ENCODE measurements around the gene LILRB3. TPM values are rescaled to one million over a fixed set of nuclear protein-coding genes. Genes with fewer than 3 reads are reported as not detected.
A peak's percentile ranks its signal among the peaks of the same experiment; 100 is the strongest.

LILRB3 gene
- total and polyA plus RNA-seq, 7 experiments from 2014 or later, result 0.40 to 76.4 (median 2.1) TPM; not detected in 1

DNA sequence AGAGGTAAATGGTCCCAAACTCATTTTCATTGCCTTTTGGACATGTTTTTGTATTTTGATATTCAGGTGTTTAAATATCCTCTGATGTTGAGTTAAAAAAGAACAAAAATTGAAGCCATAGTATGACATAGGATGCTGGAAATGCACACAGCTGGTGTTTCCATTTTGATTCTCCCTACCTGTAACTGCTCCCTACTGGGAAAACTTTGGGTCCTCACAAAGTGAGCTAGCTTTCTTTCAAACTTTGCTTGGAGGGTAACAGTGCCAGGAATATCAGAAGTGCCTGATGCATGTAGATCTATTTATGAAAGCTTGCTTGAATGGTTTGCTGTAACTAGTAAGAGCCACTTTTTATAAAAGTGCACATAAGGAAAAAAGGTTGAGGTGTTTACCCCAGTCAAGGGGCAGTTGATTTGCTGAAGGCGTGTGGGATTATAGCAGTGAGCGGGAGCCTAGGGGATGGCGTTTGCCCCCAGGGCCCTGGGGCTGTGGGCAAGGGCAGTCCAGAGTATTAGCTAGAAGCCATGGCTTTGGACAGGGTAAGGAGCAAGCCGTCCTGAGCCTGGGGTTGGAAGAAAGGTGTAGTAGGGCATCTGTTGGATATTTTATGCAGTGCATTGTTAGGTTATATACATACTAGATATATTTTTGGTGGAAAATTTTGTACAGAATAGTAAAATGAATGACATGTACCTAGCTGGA is 17.9 kb downstream of the LILRB3 start:
- H3K27ac ChIP-seq (ENCODE audit: low read depth, low read length), result no peak overlapping the region
- ChIA-PET POLR2A (interaction anchor here (0.9 to 1.7 kb wide), 4 partner anchors 9 to 90 kb away, joined by 3 to 8 read pairs (median 6); partner anchors contain the start of genes MBOAT7, PRPF31, TFPT and TSEN34), CTCF (no interaction called here)
- Mint-ChIP-seq H3K27me3 (peaks cover 0 to 4% (median 0%) of the 10 kb centered on the region in 5 donors), H3K9me3 (no peaks in the 10 kb centered on the region), H3K36me3 (peaks cover 4 to 53% (median 27%) of the 10 kb centered on the region in 5 donors), H3K4me1 (peaks cover 41 to 97% (median 86%) of the 10 kb centered on the region in 7 donors), H3K27ac (peak overlapping the region in 2 of 9 donors; percentile 27 to 62), H3K4me3 (peak overlapping the region in 8 of 10 donors; percentile 13 to 98 (median 42))
- peaks cover 62 to 68% of the 10 kb centered on the region in 2 donors for H3K4me1 ChIP-seq (ENCODE audit: control insufficient read depth in 2 of 2, insufficient read depth in 2 of 2, low read length in 2 of 2)
- H3K4me3 ChIP-seq (ENCODE audit: low read length), result no peak overlapping the region
- no peaks in the 10 kb centered on the region for H3K9me3 ChIP-seq (ENCODE audit: control insufficient read depth in 2 of 3, low read length in 3 of 3)
- intact Hi-C loops (cut with micrococcal nuclease), result no loop called here
- no peak for DNase-seq
- peaks cover 18 to 65% (median 26%) of the 10 kb centered on the region in 3 experiments for H3K36me3 ChIP-seq (ENCODE audit: control insufficient read depth in 2 of 3, insufficient read depth in 3 of 3, low read length in 3 of 3)
- no peaks in the 10 kb centered on the region for H3K27me3 ChIP-seq (ENCODE audit: control insufficient read depth in 2 of 2, insufficient read depth in 2 of 2, low read length in 2 of 2)
- ATAC-seq, result no peak

DNA sequence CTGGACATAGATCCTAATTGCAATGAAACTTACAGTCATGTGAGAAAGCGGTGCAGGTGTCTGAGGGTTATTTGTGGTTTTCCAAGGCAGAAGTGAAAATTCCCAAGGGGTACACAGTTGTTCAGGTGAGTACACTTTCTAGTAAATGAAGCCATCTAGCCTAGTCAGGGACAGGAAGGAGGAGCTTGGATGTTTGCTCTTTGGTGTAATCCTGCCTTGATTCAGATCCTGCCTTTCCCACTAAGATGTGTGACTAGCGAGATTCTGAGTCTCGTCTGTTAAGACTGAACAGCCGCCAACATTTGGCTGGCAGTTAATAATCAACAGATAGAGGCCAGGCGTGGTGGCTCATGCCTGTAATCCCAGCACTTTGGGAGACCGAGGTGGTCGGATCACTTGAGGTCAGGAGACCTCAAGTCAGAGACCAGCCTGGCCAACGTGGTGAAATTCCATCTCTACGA is 19.6 kb downstream of the LILRB3 start:
- Histone ChIP-seq H3K36me3 (ENCODE audit: control insufficient read depth in 2 of 3, insufficient read depth in 3 of 3, low read length in 3 of 3) (peaks cover 18 to 65% (median 26%) of the 10 kb centered on the region in 3 experiments), H3K4me3 (ENCODE audit: low read length) (no peak overlapping the region), H3K27ac (ENCODE audit: low read depth, low read length) (peak overlapping the region; percentile 46), H3K9me3 (ENCODE audit: control insufficient read depth in 2 of 3, low read length in 3 of 3) (no peaks in the 10 kb centered on the region), H3K27me3 (ENCODE audit: control insufficient read depth in 2 of 2, insufficient read depth in 2 of 2, low read length in 2 of 2) (no peaks in the 10 kb centered on the region), H3K4me1 (ENCODE audit: control insufficient read depth in 2 of 2, insufficient read depth in 2 of 2, low read length in 2 of 2) (peaks cover 45 to 53% of the 10 kb centered on the region in 2 donors)
- Mint-ChIP-seq H3K4me3 (peak overlapping the region in 9 of 10 donors; percentile 25 to 99 (median 98)), H3K36me3 (peaks cover 4 to 52% (median 26%) of the 10 kb centered on the region in 5 donors), H3K27me3 (peaks cover 0 to 4% (median 0%) of the 10 kb centered on the region in 5 donors), H3K9me3 (no peaks in the 10 kb centered on the region), H3K4me1 (peaks cover 30 to 86% (median 78%) of the 10 kb centered on the region in 7 donors), H3K27ac (peak overlapping the region in 3 of 9 donors; percentile 16 to 46 (median 38))
- DNase-seq (no peak), ATAC-seq (no peak)
- ChIA-PET POLR2A (interaction anchor here (0.6 to 6.3 kb wide), 3 partner anchors 14 to 1238 kb away, joined by 4 to 135 read pairs (median 6); partner anchors contain the start of genes MBOAT7 and TSEN34), CTCF (no interaction called here)
- intact Hi-C loops (cut with micrococcal nuclease), result no loop called here

DNA sequence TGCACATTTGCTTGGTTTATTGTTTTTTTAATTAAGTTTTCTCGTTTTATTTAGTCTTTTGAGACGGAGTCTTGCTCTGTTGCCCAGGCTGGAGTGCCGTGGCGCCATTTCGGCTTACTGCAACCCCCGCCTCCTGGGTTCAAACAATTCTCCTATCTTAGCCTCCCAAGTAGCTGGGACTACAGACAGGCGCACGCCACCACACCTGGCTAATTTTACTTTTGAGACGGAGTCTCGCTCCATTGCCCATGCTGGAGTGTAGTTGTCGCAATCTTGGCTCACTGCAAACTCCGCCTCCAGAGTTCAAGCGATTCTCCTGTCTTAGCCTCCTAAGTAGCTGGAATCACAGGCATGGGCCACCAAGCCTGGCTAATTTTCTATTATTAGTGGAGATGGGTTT is 20.8 kb downstream of the LILRB3 start:
- Histone ChIP-seq H3K36me3 (ENCODE audit: control insufficient read depth in 2 of 3, insufficient read depth in 3 of 3, low read length in 3 of 3) (peaks cover 18 to 56% (median 25%) of the 10 kb centered on the region in 3 experiments), H3K4me3 (ENCODE audit: low read length) (peak overlapping the region; percentile 79), H3K4me1 (ENCODE audit: control insufficient read depth in 2 of 2, insufficient read depth in 2 of 2, low read length in 2 of 2) (peaks cover 41 to 42% of the 10 kb centered on the region in 2 donors), H3K27ac (ENCODE audit: low read depth, low read length) (peak overlapping the region; percentile 85), H3K27me3 (ENCODE audit: control insufficient read depth in 2 of 2, insufficient read depth in 2 of 2, low read length in 2 of 2) (no peaks in the 10 kb centered on the region), H3K9me3 (ENCODE audit: control insufficient read depth in 2 of 3, low read length in 3 of 3) (no peaks in the 10 kb centered on the region)
- intact Hi-C loops (cut with micrococcal nuclease), result loop anchor here (1.0 to 2.0 kb wide), 3 partner anchors 8 to 99 kb away; partner anchors contain the start of genes CNOT3 (in 1 of the 2) and NDUFA3 (in 1 of the 2)
- DNase-seq, result no peak
- H3K9me3 Mint-ChIP-seq, result no peaks in the 10 kb centered on the region
- peaks cover 21 to 74% (median 66%) of the 10 kb centered on the region in 7 donors for H3K4me1 Mint-ChIP-seq
- peaks cover 4 to 41% (median 21%) of the 10 kb centered on the region in 5 donors for H3K36me3 Mint-ChIP-seq
- H3K27ac Mint-ChIP-seq, result peak overlapping the region in 8 of 9 donors; percentile 51 to 100 (median 100)
- ChIA-PET POLR2A (interaction anchor here (0.6 to 6.3 kb wide), 6 partner anchors 8 to 1438 kb away, joined by 3 to 135 read pairs (median 6); partner anchors contain the start of genes LENG1, MBOAT7 and TSEN34), CTCF (no interaction called here)
- H3K4me3 Mint-ChIP-seq, result peak overlapping the region; percentile 86 to 100 (median 99)
- H3K27me3 Mint-ChIP-seq, result peaks cover 0 to 4% (median 0%) of the 10 kb centered on the region in 5 donors
- no peak for ATAC-seq

DNA sequence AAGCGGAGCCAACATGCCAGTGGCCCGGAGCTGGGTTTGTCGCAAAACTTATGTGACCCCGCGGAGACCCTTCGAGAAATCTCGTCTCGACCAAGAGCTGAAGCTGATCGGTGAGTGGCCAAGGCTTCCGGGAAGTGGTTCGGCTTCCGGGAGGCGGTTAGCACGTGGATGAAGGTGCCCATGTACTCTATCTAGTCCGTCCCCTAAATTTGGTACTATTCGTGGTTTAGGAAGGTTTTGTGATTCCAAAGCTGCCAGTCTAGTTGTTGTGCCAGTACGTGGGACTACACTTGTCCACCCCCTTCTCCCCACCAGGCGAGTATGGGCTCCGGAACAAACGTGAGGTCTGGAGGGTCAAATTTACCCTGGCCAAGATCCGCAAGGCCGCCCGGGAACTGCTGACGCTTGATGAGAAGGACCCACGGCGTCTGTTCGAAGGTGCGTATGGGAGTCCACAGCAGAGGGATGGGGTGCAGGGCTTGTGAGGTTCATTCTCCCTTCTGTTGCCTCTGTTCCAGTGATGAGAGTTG is 21.6 kb downstream of the LILRB3 start:
- peaks cover 35 to 37% of the 10 kb centered on the region in 2 donors for H3K4me1 ChIP-seq (ENCODE audit: control insufficient read depth in 2 of 2, insufficient read depth in 2 of 2, low read length in 2 of 2)
- peak overlapping the region; percentile 79 for H3K4me3 ChIP-seq (ENCODE audit: low read length)
- intact Hi-C loops (cut with micrococcal nuclease), result loop anchor here (1.0 to 2.0 kb wide), 3 partner anchors 9 to 98 kb away; partner anchors contain the start of genes CNOT3 (in 1 of the 2) and NDUFA3 (in 1 of the 2)
- ChIA-PET CTCF (interaction anchor here (0.7 kb wide), 1 partner anchor 1335 kb away, joined by 3 read pairs; no protein-coding TSS in a partner anchor), POLR2A (interaction anchor here (0.6 to 6.3 kb wide), 12 partner anchors 9 to 1457 kb away, joined by 3 to 135 read pairs (median 4); partner anchors contain the start of genes CNOT3, LENG1, MBOAT7 and PRPF31)
- DNase-seq (no peak), ATAC-seq (no peak)
- Mint-ChIP-seq H3K27me3 (peaks cover 0 to 4% (median 0%) of the 10 kb centered on the region in 5 donors), H3K4me1 (peaks cover 21 to 66% (median 58%) of the 10 kb centered on the region in 7 donors), H3K4me3 (peak overlapping the region; percentile 86 to 100 (median 99)), H3K9me3 (no peaks in the 10 kb centered on the region), H3K36me3 (peaks cover 4 to 36% (median 20%) of the 10 kb centered on the region in 5 donors), H3K27ac (peak overlapping the region; percentile 95 to 100 (median 99))
- H3K36me3 ChIP-seq (ENCODE audit: control insufficient read depth in 2 of 3, insufficient read depth in 3 of 3, low read length in 3 of 3), result peaks cover 18 to 49% (median 18%) of the 10 kb centered on the region in 3 experiments
- no peaks in the 10 kb centered on the region for H3K27me3 ChIP-seq (ENCODE audit: control insufficient read depth in 2 of 2, insufficient read depth in 2 of 2, low read length in 2 of 2)
- H3K27ac ChIP-seq (ENCODE audit: low read depth, low read length), result peak overlapping the region; percentile 85
- no peaks in the 10 kb centered on the region for H3K9me3 ChIP-seq (ENCODE audit: control insufficient read depth in 2 of 3, low read length in 3 of 3)

DNA sequence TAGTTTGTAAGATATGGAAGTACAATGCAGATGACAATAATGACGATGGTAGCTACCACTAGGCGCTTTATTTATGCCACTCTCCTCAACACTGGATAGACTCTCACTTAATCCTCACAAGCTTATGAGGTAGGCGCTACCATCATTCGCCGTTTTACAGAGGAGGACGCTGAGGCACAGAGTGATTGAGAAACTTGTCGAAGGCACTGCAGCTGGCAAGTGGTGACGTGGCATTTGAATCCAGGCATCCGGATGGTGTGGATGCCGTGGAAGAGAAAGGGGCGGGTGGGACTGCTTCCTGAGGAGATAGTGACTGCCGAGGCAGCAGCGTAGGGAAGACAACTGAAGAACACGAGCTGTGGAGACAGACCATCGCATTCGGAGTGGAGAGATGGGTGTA is 23.4 kb downstream of the LILRB3 start:
- DNase-seq, result no peak
- Mint-ChIP-seq H3K27me3 (peaks cover 0 to 4% (median 0%) of the 10 kb centered on the region in 5 donors), H3K36me3 (peaks cover 0 to 31% (median 17%) of the 10 kb centered on the region in 5 donors), H3K4me3 (peak overlapping the region; percentile 66 to 99 (median 80)), H3K27ac (peak overlapping the region in 5 of 9 donors; percentile 58 to 87 (median 81)), H3K9me3 (no peaks in the 10 kb centered on the region), H3K4me1 (peaks cover 17 to 48% (median 45%) of the 10 kb centered on the region in 7 donors)
- peaks cover 12 to 30% (median 13%) of the 10 kb centered on the region in 3 experiments for H3K36me3 ChIP-seq (ENCODE audit: control insufficient read depth in 2 of 3, insufficient read depth in 3 of 3, low read length in 3 of 3)
- CTCF ChIA-PET, result no interaction called here
- no peak overlapping the region for H3K4me3 ChIP-seq (ENCODE audit: low read length)
- intact Hi-C loops (cut with micrococcal nuclease), result loop anchor here in 1 of 2 donors (10.0 kb wide), 1 partner anchor 1185 kb away; the partner anchor contains the start of genes RPL28 and TMEM238
- peaks cover 28 to 35% of the 10 kb centered on the region in 2 donors for H3K4me1 ChIP-seq (ENCODE audit: control insufficient read depth in 2 of 2, insufficient read depth in 2 of 2, low read length in 2 of 2)
- no peaks in the 10 kb centered on the region for H3K27me3 ChIP-seq (ENCODE audit: control insufficient read depth in 2 of 2, insufficient read depth in 2 of 2, low read length in 2 of 2)
- no peak overlapping the region for H3K27ac ChIP-seq (ENCODE audit: low read depth, low read length)
- POLR2A ChIA-PET, result interaction anchor here (1.3 to 6.3 kb wide), 4 partner anchors 10 to 40 kb away, joined by 3 to 135 read pairs (median 4); partner anchors contain the start of genes LENG1, MBOAT7 and TSEN34
- ATAC-seq, result no peak
- H3K9me3 ChIP-seq (ENCODE audit: control insufficient read depth in 2 of 3, low read length in 3 of 3), result no peaks in the 10 kb centered on the region

DNA sequence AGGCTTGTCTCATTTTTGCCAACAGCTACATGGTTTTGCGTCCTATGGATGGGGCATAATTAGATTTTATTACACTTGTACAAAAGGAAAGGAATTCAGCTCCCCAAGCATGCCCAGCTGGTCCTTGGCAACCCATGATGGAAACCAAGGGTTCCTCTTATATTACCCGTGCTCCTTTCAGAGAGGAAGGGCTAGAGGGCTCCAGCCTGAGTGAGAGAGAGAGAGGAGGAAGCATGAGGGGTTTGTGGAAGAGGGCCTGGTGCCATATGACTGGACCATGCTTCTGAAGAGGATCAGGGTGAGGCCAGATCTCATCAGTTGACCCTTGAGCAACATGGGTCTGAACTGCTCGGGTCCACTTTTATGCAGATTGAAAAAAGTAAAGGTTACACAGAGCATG is 25.7 kb downstream of the LILRB3 start:
- H3K27ac ChIP-seq (ENCODE audit: low read depth, low read length), result no peak overlapping the region
- Mint-ChIP-seq H3K27ac (peak overlapping the region in 2 of 9 donors; percentile 25 to 70), H3K4me1 (peaks cover 17 to 43% (median 31%) of the 10 kb centered on the region in 7 donors), H3K9me3 (no peaks in the 10 kb centered on the region), H3K4me3 (no peak overlapping the region), H3K36me3 (peaks cover 0 to 22% (median 16%) of the 10 kb centered on the region in 5 donors), H3K27me3 (peaks cover 0 to 4% (median 0%) of the 10 kb centered on the region in 5 donors)
- CTCF ChIA-PET, result no interaction called here
- H3K4me1 ChIP-seq (ENCODE audit: control insufficient read depth in 2 of 2, insufficient read depth in 2 of 2, low read length in 2 of 2), result peaks cover 13 to 19% of the 10 kb centered on the region in 2 donors
- no peaks in the 10 kb centered on the region for H3K9me3 ChIP-seq (ENCODE audit: control insufficient read depth in 2 of 3, low read length in 3 of 3)
- peaks cover 5 to 21% (median 6%) of the 10 kb centered on the region in 3 experiments for H3K36me3 ChIP-seq (ENCODE audit: control insufficient read depth in 2 of 3, insufficient read depth in 3 of 3, low read length in 3 of 3)
- ATAC-seq (no peak), DNase-seq (no peak)
- POLR2A ChIA-PET, result interaction anchor here (1.0 kb wide), 2 partner anchors 9 to 11 kb away, joined by 4 read pairs; no protein-coding TSS in a partner anchor
- intact Hi-C loops (cut with micrococcal nuclease), result loop anchor here in 1 of 2 donors (10.0 kb wide), 1 partner anchor 1188 kb away; the partner anchor contains the start of genes RPL28 and TMEM238
- H3K4me3 ChIP-seq (ENCODE audit: low read length), result no peak overlapping the region
- no peaks in the 10 kb centered on the region for H3K27me3 ChIP-seq (ENCODE audit: control insufficient read depth in 2 of 2, insufficient read depth in 2 of 2, low read length in 2 of 2)
